ENCODE measurements around the gene CYB561D2. TPM values are rescaled to one million over a fixed set of nuclear protein-coding genes. Genes with fewer than 3 reads are reported as not detected.

CYB561D2 gene
- total and polyA plus RNA-seq, 2 of the 13 experiments (the other 11 are each of a cell fraction or from before 2014, with no cell fraction given) = 11.1 to 17.2 TPM

DNA sequence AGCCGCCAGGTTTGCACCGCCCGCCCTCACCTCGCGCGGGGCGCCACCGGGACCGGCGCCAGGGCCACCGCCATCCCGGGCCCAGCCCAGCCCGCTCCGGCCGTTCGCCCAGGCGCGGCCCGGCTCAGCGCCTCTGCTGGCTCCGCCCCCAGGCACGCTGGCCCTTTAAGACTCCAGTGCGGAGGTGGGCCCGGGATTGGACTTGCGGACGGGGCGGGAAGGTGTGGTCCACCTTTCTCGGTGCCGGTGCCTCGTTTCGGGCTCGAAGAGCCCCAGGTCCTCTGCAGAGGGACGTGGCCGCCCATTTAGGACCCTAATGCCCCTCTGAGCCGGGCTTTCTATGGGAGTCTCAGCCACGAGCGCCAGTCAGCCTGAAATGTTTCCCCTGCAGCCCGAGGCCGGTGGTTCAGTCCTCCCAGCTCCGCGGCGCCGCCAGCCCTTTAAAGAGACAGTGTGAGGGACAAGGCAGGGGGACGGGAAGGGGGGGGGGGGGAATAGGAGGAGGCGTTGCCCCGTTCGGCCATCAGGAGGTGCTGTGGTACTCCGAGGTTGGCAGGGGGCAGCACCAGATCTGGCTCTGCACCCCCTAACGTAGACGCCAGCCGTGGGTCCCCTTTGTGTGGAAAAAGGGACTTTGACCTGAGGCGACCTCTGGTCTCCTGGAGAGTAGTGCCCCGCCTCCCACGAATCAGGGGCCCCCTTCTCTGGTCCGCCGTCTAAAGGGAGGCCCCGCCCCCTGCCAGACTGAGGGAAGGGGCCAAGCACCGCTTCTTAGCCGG lies 29.1 kb upstream of the CYB561D2 start (continued):
- peak; percentile 13; the same call in 1 of the 2 replicates for TF ChIP-seq ZBTB26 (CRISPR knock-in tag; IDR thresholded peaks at IDR 0.05; ENCODE audit: borderline replicate concordance)
- no peak for TF ChIP-seq ZNF383 (CRISPR knock-in tag; IDR thresholded peaks at IDR 0.05; ENCODE audit: borderline replicate concordance)
- no peak for TF ChIP-seq ZNF660 (CRISPR knock-in tag; IDR thresholded peaks at IDR 0.05; ENCODE audit: borderline replicate concordance, low read depth)
- no peak for TF ChIP-seq STAT5B (CRISPR knock-in tag; IDR thresholded peaks at IDR 0.05)
- TF ChIP-seq, protein P1, sequence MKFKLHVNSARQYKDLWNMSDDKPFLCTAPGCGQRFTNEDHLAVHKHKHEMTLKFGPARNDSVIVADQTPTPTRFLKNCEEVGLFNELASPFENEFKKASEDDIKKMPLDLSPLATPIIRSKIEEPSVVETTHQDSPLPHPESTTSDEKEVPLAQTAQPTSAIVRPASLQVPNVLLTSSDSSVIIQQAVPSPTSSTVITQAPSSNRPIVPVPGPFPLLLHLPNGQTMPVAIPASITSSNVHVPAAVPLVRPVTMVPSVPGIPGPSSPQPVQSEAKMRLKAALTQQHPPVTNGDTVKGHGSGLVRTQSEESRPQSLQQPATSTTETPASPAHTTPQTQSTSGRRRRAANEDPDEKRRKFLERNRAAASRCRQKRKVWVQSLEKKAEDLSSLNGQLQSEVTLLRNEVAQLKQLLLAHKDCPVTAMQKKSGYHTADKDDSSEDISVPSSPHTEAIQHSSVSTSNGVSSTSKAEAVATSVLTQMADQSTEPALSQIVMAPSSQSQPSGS (CRISPR knock-in tag; IDR thresholded peaks at IDR 0.05) = peak; percentile 38; the same call in 1 of the 2 replicates
- TF ChIP-seq TCF7L2 (IDR thresholded peaks at IDR 0.05; ENCODE audit: low read depth, low read length) = no peak
- no peak for TF ChIP-seq MAFK (conservative IDR thresholded peaks at IDR 0.05 in 1 of 2, IDR thresholded peaks at IDR 0.05 in 1 of 2; ENCODE audit: low read length in 2 of 2)
- TF ChIP-seq XBP1 (CRISPR knock-in tag; IDR thresholded peaks at IDR 0.05) = no peak
- TF ChIP-seq, protein P2, sequence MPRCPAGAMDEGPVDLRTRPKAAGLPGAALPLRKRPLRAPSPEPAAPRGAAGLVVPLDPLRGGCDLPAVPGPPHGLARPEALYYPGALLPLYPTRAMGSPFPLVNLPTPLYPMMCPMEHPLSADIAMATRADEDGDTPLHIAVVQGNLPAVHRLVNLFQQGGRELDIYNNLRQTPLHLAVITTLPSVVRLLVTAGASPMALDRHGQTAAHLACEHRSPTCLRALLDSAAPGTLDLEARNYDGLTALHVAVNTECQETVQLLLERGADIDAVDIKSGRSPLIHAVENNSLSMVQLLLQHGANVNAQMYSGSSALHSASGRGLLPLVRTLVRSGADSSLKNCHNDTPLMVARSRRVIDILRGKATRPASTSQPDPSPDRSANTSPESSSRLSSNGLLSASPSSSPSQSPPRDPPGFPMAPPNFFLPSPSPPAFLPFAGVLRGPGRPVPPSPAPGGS (CRISPR knock-in tag; IDR thresholded peaks at IDR 0.05) = 0 out of 2 replicates have a peak, but pooled peaks have one; percentile 49
- TF ChIP-seq ZNF33B (CRISPR knock-in tag; IDR thresholded peaks at IDR 0.05) = no peak
- no peak for TF ChIP-seq GLI4 (CRISPR knock-in tag; IDR thresholded peaks at IDR 0.05; ENCODE audit: borderline replicate concordance)
- TF ChIP-seq HOXA5 (CRISPR knock-in tag; IDR thresholded peaks at IDR 0.05) = 0 out of 2 replicates have a peak, but pooled peaks have one; percentile 56
- no peak; the same call in 1 of the 2 replicates for TF ChIP-seq ZNF337 (CRISPR knock-in tag; IDR thresholded peaks at IDR 0.05; ENCODE audit: borderline replicate concordance, low read depth)
- TF ChIP-seq ZFX (CRISPR knock-in tag; IDR thresholded peaks at IDR 0.05; ENCODE audit: low read depth) = peak; percentile 74
- TF ChIP-seq ZNF207 (IDR thresholded peaks at IDR 0.05; ENCODE audit: borderline replicate concordance) = no peak
- TF ChIP-seq MBNL3 (CRISPR knock-in tag; conservative IDR thresholded peaks at IDR 0.05) = no peak
- 0 out of 2 replicates have a peak, but pooled peaks have one; percentile 68 for TF ChIP-seq ZNF772 (CRISPR knock-in tag; IDR thresholded peaks at IDR 0.05)
- TF ChIP-seq JUN (CRISPR knock-in tag; IDR thresholded peaks at IDR 0.05) = no peak
- TF ChIP-seq ZNF260 (CRISPR knock-in tag; IDR thresholded peaks at IDR 0.05; ENCODE audit: borderline replicate concordance, low read depth) = no peak
- TF ChIP-seq FLYWCH1 (CRISPR knock-in tag; IDR thresholded peaks at IDR 0.05) = peak; percentile 56; the same call in 1 of the 2 replicates
- no peak for TF ChIP-seq CREB1 (IDR thresholded peaks at IDR 0.05)
- TF ChIP-seq CREB1 (CRISPR knock-in tag; IDR thresholded peaks at IDR 0.05) = peak; percentile 56; the same call in 1 of the 2 replicates
- 0 out of 2 replicates have a peak, but pooled peaks have one; percentile 37 for TF ChIP-seq ZNF761 (CRISPR knock-in tag; conservative IDR thresholded peaks at IDR 0.05)
- no peak; the same call in 1 of the 2 replicates for TF ChIP-seq RNF219 (CRISPR knock-in tag; IDR thresholded peaks at IDR 0.05)
